Measurements from ENCODE around the gene BIN1.

BIN1 gene

DNA sequence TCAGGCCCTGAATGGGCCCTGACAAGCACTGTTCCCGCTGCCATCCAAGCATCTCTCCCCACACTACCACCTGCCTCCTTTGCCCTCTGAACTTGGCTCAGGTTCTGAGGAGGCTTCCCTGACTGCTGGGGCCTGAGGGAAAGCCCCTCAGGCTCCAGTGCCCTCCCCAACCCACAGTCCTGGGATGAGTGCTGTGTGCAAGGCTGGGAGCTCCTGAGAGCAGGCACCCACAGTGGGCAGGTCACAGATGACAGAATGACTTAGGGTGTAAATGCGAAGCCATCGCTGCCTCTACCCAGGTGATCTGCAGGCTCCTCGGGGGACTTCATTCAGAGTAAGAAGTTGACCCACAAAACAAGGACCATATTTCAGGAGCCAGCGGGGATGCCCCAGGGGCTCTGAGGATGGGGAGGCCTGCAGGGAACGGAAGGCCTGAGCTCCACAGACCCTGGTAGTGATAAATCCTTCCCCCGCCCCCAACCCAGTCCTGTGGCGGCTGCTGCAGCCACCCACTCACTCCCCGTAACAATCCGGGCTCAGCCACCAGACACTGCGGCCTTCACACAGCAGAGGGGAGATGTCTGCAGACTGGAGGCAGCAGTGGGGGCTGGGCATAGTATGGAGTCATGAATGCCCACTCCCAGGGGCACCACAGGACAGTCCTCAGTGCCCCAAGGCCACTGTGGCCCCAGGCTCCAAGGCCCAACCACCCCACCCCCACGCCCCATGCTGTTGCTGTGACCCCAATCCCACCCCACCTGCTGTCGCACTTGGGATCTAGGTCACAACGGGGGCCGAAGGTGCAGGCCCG is 8.9 kb downstream of the BIN1 start:
- no peak for DNase-seq (ENCODE audit: low read depth)
- no peak overlapping the region for H3K4me3 ChIP-seq (ENCODE audit: low read depth, low read length)
- TF ChIP-seq, protein P1, sequence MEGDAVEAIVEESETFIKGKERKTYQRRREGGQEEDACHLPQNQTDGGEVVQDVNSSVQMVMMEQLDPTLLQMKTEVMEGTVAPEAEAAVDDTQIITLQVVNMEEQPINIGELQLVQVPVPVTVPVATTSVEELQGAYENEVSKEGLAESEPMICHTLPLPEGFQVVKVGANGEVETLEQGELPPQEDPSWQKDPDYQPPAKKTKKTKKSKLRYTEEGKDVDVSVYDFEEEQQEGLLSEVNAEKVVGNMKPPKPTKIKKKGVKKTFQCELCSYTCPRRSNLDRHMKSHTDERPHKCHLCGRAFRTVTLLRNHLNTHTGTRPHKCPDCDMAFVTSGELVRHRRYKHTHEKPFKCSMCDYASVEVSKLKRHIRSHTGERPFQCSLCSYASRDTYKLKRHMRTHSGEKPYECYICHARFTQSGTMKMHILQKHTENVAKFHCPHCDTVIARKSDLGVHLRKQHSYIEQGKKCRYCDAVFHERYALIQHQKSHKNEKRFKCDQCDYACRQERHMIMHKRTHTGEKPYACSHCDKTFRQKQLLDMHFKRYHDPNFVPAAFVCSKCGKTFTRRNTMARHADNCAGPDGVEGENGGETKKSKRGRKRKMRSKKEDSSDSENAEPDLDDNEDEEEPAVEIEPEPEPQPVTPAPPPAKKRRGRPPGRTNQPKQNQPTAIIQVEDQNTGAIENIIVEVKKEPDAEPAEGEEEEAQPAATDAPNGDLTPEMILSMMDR (conservative IDR thresholded peaks at IDR 0.05; ENCODE audit: low read depth, low read length), result no peak

DNA sequence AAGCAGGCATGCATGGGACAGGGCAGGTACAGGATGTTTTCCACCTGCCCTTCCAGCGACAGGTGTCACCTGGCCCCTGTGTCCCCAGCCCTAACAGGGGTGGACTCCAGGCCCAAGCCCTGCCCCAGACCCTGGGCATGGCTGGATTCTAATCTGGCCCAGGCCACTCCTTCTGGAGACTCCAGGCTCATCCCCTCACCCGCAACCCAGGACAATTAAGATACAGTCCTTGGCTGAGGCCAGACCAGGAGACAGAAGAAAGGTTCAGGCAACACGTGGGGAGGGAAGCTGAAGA is 9.5 kb downstream of the BIN1 start:
- no peak overlapping the region for H3K4me3 ChIP-seq (ENCODE audit: low read depth, low read length)
- no peak for DNase-seq (ENCODE audit: low read depth)
- TF ChIP-seq, protein P1 (conservative IDR thresholded peaks at IDR 0.05; ENCODE audit: low read depth, low read length), result no peak

DNA sequence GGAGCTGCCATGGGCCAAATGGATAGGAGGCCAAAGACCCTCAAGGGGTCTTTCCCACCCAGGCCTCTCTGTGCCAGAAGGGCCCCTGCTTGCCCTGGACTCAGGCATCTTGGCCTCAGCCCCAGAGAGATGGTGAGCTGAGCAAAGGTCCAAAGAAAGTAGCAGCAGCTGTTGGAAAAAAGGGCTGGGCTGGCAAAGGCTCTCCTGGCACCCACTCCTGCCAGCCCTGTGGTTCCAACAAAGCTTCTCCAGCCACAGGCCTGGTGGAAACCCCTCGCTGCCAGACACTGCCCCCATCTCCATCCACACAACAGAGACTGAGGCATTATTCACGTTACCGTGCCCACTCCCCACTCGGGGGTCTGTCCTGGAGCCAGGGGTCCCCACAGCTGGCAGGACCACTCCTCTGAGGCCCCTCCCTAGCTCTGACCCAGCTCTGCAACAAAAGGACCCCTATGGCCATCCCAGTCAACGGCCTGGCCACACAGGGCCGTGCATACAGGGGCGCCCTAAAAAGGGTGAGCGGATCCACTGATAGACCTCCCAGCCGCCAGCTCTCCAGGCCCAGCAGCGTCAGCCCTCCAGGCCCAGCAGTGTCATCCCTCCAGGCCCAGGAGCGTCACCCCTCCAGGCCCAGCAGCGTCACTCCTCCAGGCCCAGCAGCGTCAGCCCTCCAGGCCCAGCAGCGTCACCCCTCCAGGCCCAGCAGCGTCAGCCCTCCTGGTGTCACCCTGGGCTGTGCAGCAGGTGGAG is 10.1 kb downstream of the BIN1 start:
- no peak overlapping the region for H3K4me3 ChIP-seq (ENCODE audit: low read depth, low read length)
- TF ChIP-seq, protein P1 (conservative IDR thresholded peaks at IDR 0.05; ENCODE audit: low read depth, low read length), result no peak
- DNase-seq (ENCODE audit: low read depth), result no peak

DNA sequence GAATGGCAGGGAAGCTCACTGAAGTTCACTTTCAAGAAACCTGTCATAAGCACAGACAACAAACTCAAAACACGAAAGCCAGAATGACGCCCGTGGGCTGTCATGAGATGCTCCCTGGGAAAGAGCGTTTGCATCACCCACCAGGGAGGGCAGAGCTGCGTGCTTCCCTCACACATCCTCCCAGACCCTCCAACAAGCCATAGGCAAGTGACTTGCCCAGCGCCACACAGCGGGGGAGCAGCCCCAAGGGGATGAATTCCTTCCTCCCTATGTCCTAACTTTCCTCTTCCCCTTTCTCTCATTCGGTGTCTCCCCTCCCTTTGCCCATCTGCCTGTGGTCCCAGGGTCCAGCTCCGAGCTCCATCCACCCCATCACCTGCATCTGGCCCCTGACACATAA is 10.7 kb downstream of the BIN1 start:
- H3K4me3 ChIP-seq (ENCODE audit: low read depth, low read length), result no peak overlapping the region
- TF ChIP-seq, protein P1 (conservative IDR thresholded peaks at IDR 0.05; ENCODE audit: low read depth, low read length), result no peak
- DNase-seq (ENCODE audit: low read depth), result no peak

DNA sequence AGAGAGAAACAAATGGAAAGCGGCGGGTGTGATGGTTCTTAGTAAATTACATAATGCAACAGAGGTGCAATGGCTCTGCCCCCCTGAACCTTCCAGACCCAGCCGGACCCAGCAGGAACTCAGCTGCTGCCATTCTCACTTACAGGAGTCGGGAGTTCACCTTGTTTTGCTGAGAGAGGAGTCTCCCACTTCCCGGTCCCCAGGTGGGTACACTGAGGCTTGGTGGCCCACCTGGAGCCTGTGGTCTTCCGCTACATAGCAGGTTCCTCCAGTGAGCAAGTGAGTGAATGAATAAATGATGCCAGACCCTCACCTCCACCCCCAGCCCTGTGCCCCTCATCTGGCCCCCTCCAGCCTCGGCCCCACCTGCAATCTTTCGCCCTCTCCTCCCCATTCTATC is 11.2 kb downstream of the BIN1 start:
- no peak for DNase-seq (ENCODE audit: low read depth)
- no peak overlapping the region for H3K4me3 ChIP-seq (ENCODE audit: low read depth, low read length)
- TF ChIP-seq, protein P1 (conservative IDR thresholded peaks at IDR 0.05; ENCODE audit: low read depth, low read length), result no peak

DNA sequence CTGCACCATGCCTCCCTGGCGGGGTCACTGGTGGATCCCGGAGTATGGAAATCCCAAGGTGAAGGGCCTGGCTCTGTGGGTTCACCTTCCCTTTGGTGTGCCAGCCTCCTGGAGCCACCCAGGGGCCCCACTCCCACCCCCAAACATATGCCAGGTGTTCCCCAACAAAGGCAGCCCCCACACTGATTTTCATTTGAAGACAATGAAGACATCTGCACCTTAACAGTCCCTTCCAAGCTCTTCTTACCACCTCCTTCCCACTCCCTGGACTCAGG is 11.7 kb downstream of the BIN1 start:
- TF ChIP-seq, protein P1 (conservative IDR thresholded peaks at IDR 0.05; ENCODE audit: low read depth, low read length), result no peak
- H3K4me3 ChIP-seq (ENCODE audit: low read depth, low read length), result no peak overlapping the region
- no peak for DNase-seq (ENCODE audit: low read depth)
